ENCODE measurements around the gene INPP5K. TPM values are rescaled to one million over a fixed set of nuclear protein-coding genes. Genes with fewer than 3 reads are reported as not detected.
"Not testable (repeated sequence)": the region's sequence is repeated elsewhere in the genome, so short reads cannot be mapped to it uniquely, and the experiment has no call there.

INPP5K gene
- total RNA-seq, 1 donor from 2014 or later: 40.9 TPM

DNA sequence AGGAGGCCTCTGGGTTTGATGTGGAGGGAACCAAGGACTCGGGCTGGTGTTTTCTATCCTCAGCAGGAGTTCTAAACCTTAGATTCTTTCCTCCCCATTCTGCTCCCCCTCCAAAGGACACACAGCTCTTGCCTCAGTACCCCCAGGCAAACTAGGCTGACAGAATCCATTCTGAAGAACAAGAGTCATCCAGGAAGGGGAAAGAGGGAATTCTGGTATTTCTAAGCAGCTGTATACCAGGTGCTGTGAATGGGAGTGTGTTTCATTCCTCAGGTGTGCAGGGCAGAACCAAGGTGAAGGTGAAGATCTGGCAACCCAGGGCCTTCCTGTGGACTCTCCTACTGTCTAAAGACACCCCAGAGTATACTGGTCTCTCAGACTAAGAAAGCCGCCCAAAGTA, 4.1 kb downstream of the INPP5K start:
- no peak for DNase-seq (ENCODE audit: low spot score)

DNA sequence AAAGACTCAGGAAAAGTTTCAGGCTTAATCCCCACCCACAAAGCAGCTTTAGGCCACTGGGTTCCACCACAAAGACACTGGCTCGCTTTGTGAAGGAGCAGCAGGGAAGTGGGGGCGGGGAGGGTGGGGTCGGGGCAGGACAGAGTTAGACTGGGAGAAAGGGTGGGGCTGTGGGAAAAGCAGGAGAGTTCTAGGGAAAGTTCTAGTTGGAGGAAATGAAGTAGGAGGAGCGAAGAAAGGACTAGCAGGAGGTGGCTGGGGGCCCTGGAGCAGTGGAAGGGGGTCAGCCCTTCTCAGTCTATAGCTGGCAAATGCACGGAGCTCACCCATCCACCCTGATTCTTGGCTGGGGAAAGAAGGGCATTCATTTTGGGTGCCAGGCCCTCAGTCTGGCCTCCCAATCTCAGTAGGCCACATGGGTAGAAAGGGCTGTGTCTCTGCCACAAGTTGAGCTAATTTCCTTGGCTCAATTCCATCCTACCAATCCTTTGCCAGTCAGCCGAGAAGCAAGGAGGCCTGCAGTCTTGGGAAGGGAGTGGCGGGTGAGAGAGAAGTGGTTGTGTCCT, 4.6 kb downstream of the INPP5K start:
- Mint-ChIP-seq H3K27me3 (ENCODE audit: unreplicated experiment) (peaks cover 4% of the 10 kb centered on the region), H3K9me3 (ENCODE audit: unreplicated experiment) (no peaks in the 10 kb centered on the region), H3K36me3 (ENCODE audit: low read depth, unreplicated experiment) (peaks cover 33% of the 10 kb centered on the region), H3K4me1 (ENCODE audit: unreplicated experiment) (peaks cover 43% of the 10 kb centered on the region), H3K4me3 (ENCODE audit: unreplicated experiment) (no peak overlapping the region), H3K27ac (ENCODE audit: unreplicated experiment) (no peak overlapping the region)
- DNase-seq (ENCODE audit: low spot score): no peak
- TF ChIP-seq, protein P1, sequence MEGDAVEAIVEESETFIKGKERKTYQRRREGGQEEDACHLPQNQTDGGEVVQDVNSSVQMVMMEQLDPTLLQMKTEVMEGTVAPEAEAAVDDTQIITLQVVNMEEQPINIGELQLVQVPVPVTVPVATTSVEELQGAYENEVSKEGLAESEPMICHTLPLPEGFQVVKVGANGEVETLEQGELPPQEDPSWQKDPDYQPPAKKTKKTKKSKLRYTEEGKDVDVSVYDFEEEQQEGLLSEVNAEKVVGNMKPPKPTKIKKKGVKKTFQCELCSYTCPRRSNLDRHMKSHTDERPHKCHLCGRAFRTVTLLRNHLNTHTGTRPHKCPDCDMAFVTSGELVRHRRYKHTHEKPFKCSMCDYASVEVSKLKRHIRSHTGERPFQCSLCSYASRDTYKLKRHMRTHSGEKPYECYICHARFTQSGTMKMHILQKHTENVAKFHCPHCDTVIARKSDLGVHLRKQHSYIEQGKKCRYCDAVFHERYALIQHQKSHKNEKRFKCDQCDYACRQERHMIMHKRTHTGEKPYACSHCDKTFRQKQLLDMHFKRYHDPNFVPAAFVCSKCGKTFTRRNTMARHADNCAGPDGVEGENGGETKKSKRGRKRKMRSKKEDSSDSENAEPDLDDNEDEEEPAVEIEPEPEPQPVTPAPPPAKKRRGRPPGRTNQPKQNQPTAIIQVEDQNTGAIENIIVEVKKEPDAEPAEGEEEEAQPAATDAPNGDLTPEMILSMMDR (IDR thresholded peaks at IDR 0.05; ENCODE audit: unreplicated experiment): no peak

More for the DNA sequence above, 4.1 kb downstream of the INPP5K start:
- Mint-ChIP-seq H3K27ac (ENCODE audit: unreplicated experiment) (no peak overlapping the region), H3K4me3 (ENCODE audit: unreplicated experiment) (no peak overlapping the region), H3K27me3 (ENCODE audit: unreplicated experiment) (peaks cover 2% of the 10 kb centered on the region), H3K36me3 (ENCODE audit: low read depth, unreplicated experiment) (peaks cover 30% of the 10 kb centered on the region), H3K4me1 (ENCODE audit: unreplicated experiment) (peaks cover 41% of the 10 kb centered on the region), H3K9me3 (ENCODE audit: unreplicated experiment) (no peaks in the 10 kb centered on the region)
- TF ChIP-seq, protein P1 (IDR thresholded peaks at IDR 0.05; ENCODE audit: unreplicated experiment): no peak

DNA sequence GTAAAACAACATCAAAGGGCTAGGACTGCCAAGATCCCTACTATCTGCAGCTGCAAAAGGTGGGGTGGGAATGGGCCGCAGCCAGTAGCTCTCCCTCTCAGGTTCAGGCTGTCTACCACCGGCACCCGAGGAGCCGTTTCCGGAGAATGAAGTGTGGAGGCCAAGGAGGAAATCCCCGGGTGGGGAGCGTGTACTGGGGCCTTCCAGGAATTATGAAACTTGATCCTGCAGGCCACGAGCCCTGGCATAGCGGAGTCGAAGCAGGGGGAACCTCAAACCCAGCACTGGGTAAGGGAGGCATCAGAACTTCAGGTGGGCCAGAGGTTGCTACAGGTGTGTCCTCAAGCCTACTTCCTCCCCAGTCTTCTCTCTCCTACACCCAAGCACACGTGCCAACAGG, 5.1 kb downstream of the INPP5K start:
- Mint-ChIP-seq H3K4me1 (ENCODE audit: unreplicated experiment) (peaks cover 43% of the 10 kb centered on the region), H3K27ac (ENCODE audit: unreplicated experiment) (no peak overlapping the region), H3K9me3 (ENCODE audit: unreplicated experiment) (no peaks in the 10 kb centered on the region), H3K36me3 (ENCODE audit: low read depth, unreplicated experiment) (peaks cover 36% of the 10 kb centered on the region), H3K27me3 (ENCODE audit: unreplicated experiment) (peaks cover 9% of the 10 kb centered on the region), H3K4me3 (ENCODE audit: unreplicated experiment) (peak overlapping the region; percentile 25)
- DNase-seq (ENCODE audit: low spot score): no peak
- TF ChIP-seq, protein P1 (IDR thresholded peaks at IDR 0.05; ENCODE audit: unreplicated experiment): no peak

DNA sequence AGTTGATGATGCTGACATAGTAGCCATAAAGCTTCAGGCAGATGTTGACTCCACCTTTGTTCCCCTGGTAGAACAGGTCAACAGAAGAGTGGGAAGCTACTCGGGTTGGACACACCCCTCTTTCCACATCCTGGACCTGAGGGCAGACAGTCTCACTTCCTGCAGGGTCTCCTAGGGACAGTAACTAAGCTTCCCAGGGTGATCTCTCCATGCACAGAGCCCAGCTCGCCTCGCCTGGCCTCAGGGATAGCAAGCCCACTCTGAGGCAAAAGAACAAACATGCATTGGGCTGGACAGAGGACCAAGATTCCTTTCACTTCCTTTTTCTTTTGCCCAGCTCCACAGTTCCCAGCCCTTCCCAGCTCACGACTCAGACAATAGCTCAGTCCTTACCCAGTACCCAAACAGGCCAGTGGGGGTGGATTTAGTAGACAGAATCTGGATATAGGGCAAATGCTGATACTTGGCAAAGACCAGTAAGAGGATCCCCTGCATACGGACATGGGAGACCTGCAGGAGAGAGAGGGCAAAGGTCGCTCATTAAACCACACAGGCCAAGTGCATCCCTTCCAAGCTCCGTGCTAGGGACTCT, 7.0 kb downstream of the INPP5K start:
- H3K27ac Mint-ChIP-seq (ENCODE audit: unreplicated experiment): no peak overlapping the region
- H3K27me3 Mint-ChIP-seq (ENCODE audit: unreplicated experiment): peaks cover 9% of the 10 kb centered on the region
- H3K4me1 Mint-ChIP-seq (ENCODE audit: unreplicated experiment): peaks cover 35% of the 10 kb centered on the region
- no peaks in the 10 kb centered on the region for H3K9me3 Mint-ChIP-seq (ENCODE audit: unreplicated experiment)
- H3K4me3 Mint-ChIP-seq (ENCODE audit: unreplicated experiment): peak overlapping the region; percentile 62
- TF ChIP-seq, protein P1 (IDR thresholded peaks at IDR 0.05; ENCODE audit: unreplicated experiment): no peak
- no peak for DNase-seq (ENCODE audit: low spot score)
- peaks cover 35% of the 10 kb centered on the region for H3K36me3 Mint-ChIP-seq (ENCODE audit: low read depth, unreplicated experiment)

DNA sequence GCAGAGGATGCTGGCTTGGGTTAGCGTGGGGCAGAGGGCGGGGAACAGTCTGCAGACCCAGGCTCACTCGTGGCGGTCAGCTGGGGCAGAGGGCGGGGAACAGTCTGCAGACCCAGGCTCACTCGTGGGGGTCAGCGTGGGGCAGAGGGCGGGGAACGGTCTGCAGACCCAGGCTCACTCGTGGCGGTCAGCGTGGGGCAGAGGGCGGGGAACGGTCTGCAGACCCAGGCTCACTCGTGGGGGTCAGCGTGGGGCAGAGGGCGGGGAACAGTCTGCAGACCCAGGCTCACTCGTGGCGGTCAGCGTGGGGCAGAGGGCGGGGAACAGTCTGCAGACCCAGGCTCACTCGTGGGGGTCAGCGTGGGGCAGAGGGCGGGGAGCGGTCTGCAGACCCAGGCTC, 7.7 kb downstream of the INPP5K start:
- H3K27me3 Mint-ChIP-seq (ENCODE audit: unreplicated experiment); H3K4me3 Mint-ChIP-seq (ENCODE audit: unreplicated experiment); H3K9me3 Mint-ChIP-seq (ENCODE audit: unreplicated experiment); DNase-seq (ENCODE audit: low spot score); H3K27ac Mint-ChIP-seq (ENCODE audit: unreplicated experiment): not testable (repeated sequence)
- H3K36me3 Mint-ChIP-seq (ENCODE audit: low read depth, unreplicated experiment): peaks cover 39% of the 10 kb centered on the region
- H3K4me1 Mint-ChIP-seq (ENCODE audit: unreplicated experiment): peaks cover 35% of the 10 kb centered on the region
